Body of pancreas (tissue), 4 donors: ENCODE measurements around the gene RPS6KA1. TPM values are rescaled to one million over a fixed set of nuclear protein-coding genes. Genes with fewer than 3 reads are reported as not detected.
A peak's percentile ranks its signal among the peaks of the same experiment; 100 is the strongest.

Source experiments
- ATAC-seq: fragments of 150-250 bp; one replicate; pipeline ENCODE4 v1.9.1; 2016
- DNase-seq, 4 donors: peaks; one replicate each; pipeline ENCODE4 v3.0.0-alpha.2; 2019
- H3K27ac ChIP-seq, 4 donors: fragments of 200-600 bp; sonication (generic); 1 replicate in 3 of 4; 2 replicates in 1 of 4; pipeline versions ENCODE4 v1.5.1 to v1.6.1; 2016 to 2019; ENCODE audit warnings: mild to moderate bottlenecking in 1 of 4, mixed read lengths in 1 of 4, moderate library complexity in 1 of 4
- H3K27me3 ChIP-seq, 2 donors: fragments of 200-600 bp; sonication (generic); one replicate each; pipeline ENCODE4 v1.6.0; 2016; ENCODE audit warnings: mild to moderate bottlenecking in 1 of 2
- H3K36me3 ChIP-seq, 2 donors: fragments of 200-600 bp; sonication (generic); replicated peaks in 1 of 2; 2 replicates each; pipeline ENCODE4 v1.5.1; 2016; ENCODE audit warnings: low read depth in 2 of 2; ENCODE audit not compliant: insufficient read depth in 1 of 2
- H3K4me1 ChIP-seq: fragments of 200-600 bp; sonication (generic); one replicate; pipeline ENCODE4 v1.6.0; 2016
- H3K4me3 ChIP-seq, 2 donors: fragments of 200-600 bp; sonication (generic); 1 replicate in 1 of 2; 2 replicates in 1 of 2; pipeline ENCODE4 v1.5.1; 2016 to 2019
- H3K9me3 ChIP-seq, 3 donors: fragments of 200-600 bp; sonication (generic); 1 replicate in 2 of 3; 2 replicates in 1 of 3; pipeline ENCODE4 v1.5.1; 2016
- POLR2A ChIP-seq, 3 donors: fragments of 450-650 bp; IDR thresholded peaks; one replicate each; pipeline ENCODE4 v1.6.1; 2016; ENCODE audit warnings: antibody characterized with exemption in 3 of 3, mild to moderate bottlenecking in 2 of 3
- whole genome bisulfite sequencing, 2 donors: methylation state at CpG; one replicate each; pipeline ENCODE4 v1.1.5; 2017; 5-methylcytosine and 5-hydroxymethylcytosine counted together
- intact Hi-C: fragments of 100-400 bp; cut with DNase I; formaldehyde crosslinking; loops from one replicate; pipeline ENCODE4 v1.15.1; 2023
- total RNA-seq, 2 donors: library from RNA; depleted of rRNA; stranded (reverse); fragments of >200 nt; gene quantifications; one replicate each; pipeline ENCODE4 v1.1.0, GENCODE V29; 2016
- TF ChIP-seq, protein P1 (sequence below), 7 experiments: fragments of 450-650 bp in 4 of 7; fragments of 200-600 bp in 3 of 7; sonication (generic) in 3 of 7; IDR thresholded peaks; one replicate each; pipeline ENCODE4 v1.5.1; 2016 to 2019; ENCODE audit warnings: antibody characterized with exemption in 7 of 7

RPS6KA1 gene
- total RNA-seq, 2 donors from 2014 or later: 20.1 to 30.4 TPM

DNA sequence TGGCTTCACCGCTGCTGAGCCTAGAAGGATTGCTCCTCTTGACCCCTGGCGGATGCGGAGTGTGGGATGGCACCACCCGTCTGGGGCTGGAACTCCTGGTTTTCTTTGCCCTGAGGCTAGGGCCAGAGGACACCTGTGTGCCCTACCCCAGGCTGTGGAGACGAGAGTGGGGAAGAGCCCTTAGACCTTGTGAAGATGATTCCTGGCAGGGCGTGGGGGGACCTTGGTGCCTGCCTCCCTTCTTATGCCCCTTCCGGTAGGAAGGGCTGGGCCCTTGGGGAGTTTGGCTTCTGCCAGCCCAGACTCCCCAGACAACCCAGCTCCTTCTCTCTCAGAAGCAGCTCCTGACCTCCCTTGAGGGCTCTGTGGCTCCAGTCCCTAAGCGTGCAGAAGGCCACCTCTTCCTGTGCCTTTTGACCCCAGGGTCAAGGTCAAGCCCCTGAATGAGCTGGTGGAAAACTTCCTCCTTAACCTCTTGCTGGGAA lies 891 bp downstream of the RPS6KA1 start:
- no peaks in the 10 kb centered on the region for H3K36me3 ChIP-seq
- H3K4me1 ChIP-seq: peaks cover 57% of the 10 kb centered on the region
- no peaks in the 10 kb centered on the region for H3K27me3 ChIP-seq
- TF ChIP-seq, protein P1, sequence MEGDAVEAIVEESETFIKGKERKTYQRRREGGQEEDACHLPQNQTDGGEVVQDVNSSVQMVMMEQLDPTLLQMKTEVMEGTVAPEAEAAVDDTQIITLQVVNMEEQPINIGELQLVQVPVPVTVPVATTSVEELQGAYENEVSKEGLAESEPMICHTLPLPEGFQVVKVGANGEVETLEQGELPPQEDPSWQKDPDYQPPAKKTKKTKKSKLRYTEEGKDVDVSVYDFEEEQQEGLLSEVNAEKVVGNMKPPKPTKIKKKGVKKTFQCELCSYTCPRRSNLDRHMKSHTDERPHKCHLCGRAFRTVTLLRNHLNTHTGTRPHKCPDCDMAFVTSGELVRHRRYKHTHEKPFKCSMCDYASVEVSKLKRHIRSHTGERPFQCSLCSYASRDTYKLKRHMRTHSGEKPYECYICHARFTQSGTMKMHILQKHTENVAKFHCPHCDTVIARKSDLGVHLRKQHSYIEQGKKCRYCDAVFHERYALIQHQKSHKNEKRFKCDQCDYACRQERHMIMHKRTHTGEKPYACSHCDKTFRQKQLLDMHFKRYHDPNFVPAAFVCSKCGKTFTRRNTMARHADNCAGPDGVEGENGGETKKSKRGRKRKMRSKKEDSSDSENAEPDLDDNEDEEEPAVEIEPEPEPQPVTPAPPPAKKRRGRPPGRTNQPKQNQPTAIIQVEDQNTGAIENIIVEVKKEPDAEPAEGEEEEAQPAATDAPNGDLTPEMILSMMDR (IDR thresholded peaks at IDR 0.05): no peak
- TF ChIP-seq POLR2A (IDR thresholded peaks at IDR 0.05): no peak
- 5 to 16% methylated on average over 4 to 8 of the region's 8 CpGs for WGBS, 2 donors
- H3K9me3 ChIP-seq: no peaks in the 10 kb centered on the region
- peak overlapping the region; percentile 75 to 92 (median 88) for H3K27ac ChIP-seq
- intact Hi-C loops: no loop called here
- DNase-seq: peak in 1 of 4 donors; percentile 30
- H3K4me3 ChIP-seq: peak overlapping the region; percentile 11 to 67
- no peak for ATAC-seq

GRCh38 chr1:26530895-26531598 lies 1.5 kb downstream of the RPS6KA1 start:
- no peaks in the 10 kb centered on the region for H3K9me3 ChIP-seq
- TF ChIP-seq, protein P1 (IDR thresholded peaks at IDR 0.05): peak; percentile 19 to 71 (median 61)
- peak; percentile 34 to 59 (median 55) for TF ChIP-seq POLR2A (IDR thresholded peaks at IDR 0.05)
- peaks cover 63% of the 10 kb centered on the region for H3K4me1 ChIP-seq
- WGBS, 2 donors: 19% methylated on average over 9 of the region's 9 CpGs; no CpG with 5 or more reads in 1 of the 2 donors
- DNase-seq (peak; percentile 77 to 91 (median 86)), ATAC-seq (peak; percentile 72)
- no peaks in the 10 kb centered on the region for H3K27me3 ChIP-seq
- no peaks in the 10 kb centered on the region for H3K36me3 ChIP-seq
- H3K4me3 ChIP-seq: peak overlapping the region in 1 of 2 donors; percentile 67
- intact Hi-C loops: no loop called here
- peak overlapping the region; percentile 75 to 92 (median 88) for H3K27ac ChIP-seq

GRCh38 chr1:26531651-26532131 lies 2.1 kb downstream of the RPS6KA1 start:
- no peaks in the 10 kb centered on the region for H3K9me3 ChIP-seq
- no peaks in the 10 kb centered on the region for H3K36me3 ChIP-seq
- TF ChIP-seq, protein P1 (IDR thresholded peaks at IDR 0.05): no peak
- TF ChIP-seq POLR2A (IDR thresholded peaks at IDR 0.05): peak in 1 of 3 donors; percentile 40
- DNase-seq (peak; percentile 84 to 86 (median 84)), ATAC-seq (peak; percentile 57)
- WGBS, 2 donors: 20 to 25% methylated on average over 4 to 11 of the region's 12 CpGs
- intact Hi-C loops: no loop called here
- H3K27ac ChIP-seq: peak overlapping the region; percentile 75 to 92 (median 88)
- no peaks in the 10 kb centered on the region for H3K27me3 ChIP-seq
- no peak overlapping the region for H3K4me3 ChIP-seq
- H3K4me1 ChIP-seq: peaks cover 63% of the 10 kb centered on the region

DNA sequence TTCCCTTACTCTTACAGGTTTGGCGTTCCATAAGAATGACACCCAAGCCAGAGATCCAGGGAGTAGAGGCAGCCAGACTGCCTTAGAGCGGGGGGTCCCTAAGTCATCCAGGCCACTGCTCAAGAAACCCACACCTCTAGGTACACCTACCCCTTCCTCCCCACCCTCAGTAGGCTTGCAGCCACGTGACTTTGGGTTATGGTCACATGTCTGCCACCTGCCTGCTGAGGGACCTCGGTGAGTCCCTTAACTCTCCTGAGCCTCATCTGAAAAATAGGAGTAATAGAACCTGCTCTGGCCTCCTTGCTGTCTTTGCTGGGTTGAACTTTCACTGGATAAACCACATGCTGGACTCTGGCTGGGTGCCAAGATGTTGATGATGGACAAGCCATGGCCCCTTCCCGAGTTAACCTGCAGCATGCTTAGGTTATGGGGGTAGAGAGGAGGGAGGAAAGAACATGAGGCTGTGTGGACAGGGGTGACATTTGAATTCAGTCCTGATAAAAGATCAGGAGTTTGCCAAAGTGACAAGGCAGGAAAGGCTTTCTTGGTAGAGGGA lies 4.5 kb downstream of the RPS6KA1 start:
- DNase-seq (peak in 3 of 4 donors; percentile 35 to 48 (median 38)), ATAC-seq (no peak)
- Histone ChIP-seq H3K4me3 (no peak overlapping the region), H3K27ac (no peak overlapping the region), H3K4me1 (peaks cover 63% of the 10 kb centered on the region), H3K27me3 (no peaks in the 10 kb centered on the region), H3K9me3 (no peaks in the 10 kb centered on the region), H3K36me3 (no peaks in the 10 kb centered on the region)
- WGBS, 2 donors: 34 to 66% methylated on average over 3 to 5 of the region's 5 CpGs
- intact Hi-C loops: no loop called here
- no peak for TF ChIP-seq POLR2A (IDR thresholded peaks at IDR 0.05)
- TF ChIP-seq, protein P1 (IDR thresholded peaks at IDR 0.05): no peak
